ENCODE measurements around the gene P3H1.
"Not testable (repeated sequence)": the region's sequence is repeated elsewhere in the genome, so short reads cannot be mapped to it uniquely, and the experiment has no call there.

The P3H1 gene

DNA sequence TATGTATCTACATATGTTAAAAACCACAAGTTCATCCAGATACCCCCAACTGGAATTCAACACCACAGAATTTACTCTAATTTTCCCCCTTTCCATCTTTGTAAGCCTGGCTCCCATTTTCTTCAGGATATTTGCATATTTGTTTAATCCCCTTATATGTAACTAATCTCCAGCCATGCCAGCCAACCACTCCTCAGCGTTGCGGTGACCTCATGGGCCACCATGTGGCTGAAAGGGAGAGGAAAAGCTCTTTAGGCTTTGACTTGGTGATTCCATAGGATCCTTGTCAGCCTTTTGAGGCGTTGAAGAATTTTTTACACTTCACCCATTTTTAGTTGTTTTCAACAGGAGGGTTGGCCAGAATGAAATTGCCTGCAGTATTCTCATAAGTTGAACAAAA, 36.8 kb downstream of the P3H1 start:
- DNase-seq: no peak

DNA sequence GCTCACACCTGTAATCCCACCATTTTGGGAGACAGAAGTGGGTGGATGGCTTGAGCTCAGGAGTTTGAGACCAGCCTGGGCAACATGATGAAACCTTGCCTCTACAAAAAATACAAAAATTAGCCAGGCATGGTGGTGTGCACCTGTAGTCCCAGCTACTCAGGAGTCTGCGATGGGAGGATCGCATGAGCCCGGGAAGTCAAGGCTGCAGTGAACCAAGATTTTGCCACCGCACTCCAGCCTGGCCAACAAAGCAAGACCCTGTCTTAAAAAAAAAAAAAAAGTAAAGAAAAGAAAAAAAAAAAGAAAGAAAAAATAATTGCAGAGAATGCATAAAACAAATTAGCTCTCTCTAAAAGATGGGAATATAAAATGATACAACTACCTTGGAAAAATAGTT, 41.0 kb downstream of the P3H1 start:
- not testable (repeated sequence) for DNase-seq

DNA sequence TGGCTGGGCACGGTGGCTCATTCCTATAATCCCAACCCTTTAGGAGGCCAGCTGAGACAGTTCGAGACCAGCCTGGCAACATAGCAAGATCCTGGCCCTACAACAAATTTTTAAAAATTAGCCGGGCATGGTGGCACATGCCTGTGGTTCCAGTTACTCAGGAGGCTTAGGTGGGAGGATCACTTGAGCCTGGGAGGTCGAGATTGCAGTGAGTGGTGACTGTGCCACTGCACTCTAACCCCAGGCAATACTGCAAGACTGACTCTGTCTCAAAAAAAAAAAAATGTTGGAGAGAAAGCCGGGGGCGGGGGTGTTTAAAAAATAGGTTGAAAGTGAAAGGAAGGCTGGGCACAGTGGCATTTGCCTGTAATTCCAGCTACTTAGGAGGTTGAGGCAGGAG, 43.3 kb downstream of the P3H1 start:
- peak; percentile 20 for DNase-seq

- not testable (repeated sequence) for DNase-seq
Measured at GRCh38 chr1:42722403-42722802, 44.4 kb downstream of the P3H1 start.

DNA sequence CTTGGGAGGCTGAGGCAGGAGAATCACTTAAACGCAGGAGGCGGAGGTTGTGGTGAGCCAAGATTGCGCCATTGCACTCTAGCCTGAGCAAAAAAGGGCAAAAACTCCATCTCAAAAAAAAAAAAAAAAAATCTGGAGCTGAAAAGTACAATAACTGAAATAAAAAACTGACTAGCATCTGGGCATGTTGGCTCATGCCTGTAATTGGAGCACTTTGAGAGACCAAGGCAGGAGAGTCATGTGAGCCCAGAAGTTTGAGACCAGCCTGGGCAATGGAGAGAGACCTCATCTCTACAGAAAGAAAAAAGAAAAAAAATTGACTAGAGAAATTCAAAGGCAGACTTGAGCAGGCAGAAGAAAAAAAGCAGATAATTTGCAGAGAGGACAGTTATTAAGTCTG, 44.9 kb downstream of the P3H1 start:
- no peak for DNase-seq

GRCh38 chr1:42720868-42721267, 46.0 kb downstream of the P3H1 start:
- DNase-seq: no peak

GRCh38 chr1:42714441-42714840, 52.4 kb downstream of the P3H1 start:
- not testable (repeated sequence) for DNase-seq

- no peak for DNase-seq
Measured at GRCh38 chr1:42713293-42713692, 53.5 kb downstream of the P3H1 start.

- not testable (repeated sequence) for DNase-seq
Measured at GRCh38 chr1:42712808-42713207, 54.0 kb downstream of the P3H1 start.

GRCh38 chr1:42703888-42704464, 62.9 kb downstream of the P3H1 start:
- no peak for DNase-seq

GRCh38 chr1:42700006-42700405, 66.8 kb downstream of the P3H1 start:
- DNase-seq: no peak

DNA sequence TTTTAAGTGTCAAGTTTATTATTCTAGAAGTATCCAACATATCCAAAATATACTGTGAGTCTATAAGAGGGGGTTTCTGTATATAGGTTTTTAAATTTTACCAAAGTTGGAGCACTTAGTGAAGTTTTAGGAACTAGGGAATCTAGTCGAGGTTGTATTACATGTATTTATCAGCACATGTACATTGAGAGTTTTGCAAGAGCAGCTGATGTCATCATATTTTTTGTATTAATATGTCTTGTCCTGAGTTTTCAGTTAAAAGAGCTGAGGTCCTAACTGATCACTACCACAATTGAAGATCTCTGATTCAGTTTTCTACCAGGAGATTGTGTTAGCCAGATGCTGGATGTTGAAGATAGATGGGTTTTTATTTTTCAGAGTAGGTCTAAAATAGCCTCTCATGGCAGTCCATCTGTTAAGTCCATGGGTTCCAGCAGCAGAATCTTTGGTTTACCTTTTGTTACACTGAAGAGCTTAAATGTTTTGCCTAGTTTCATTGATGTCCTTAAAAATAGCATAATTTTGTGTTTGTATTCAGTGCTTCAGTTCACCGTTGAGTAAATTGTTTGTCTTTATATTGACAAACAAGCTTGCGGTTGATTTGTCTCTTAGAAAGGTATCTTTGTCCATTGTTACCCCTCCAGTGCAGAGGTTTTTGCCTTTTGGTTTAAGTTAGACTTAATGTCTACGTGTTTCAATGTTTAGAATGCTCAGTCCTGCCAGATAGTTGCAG, 68.6 kb downstream of the P3H1 start:
- DNase-seq: no peak

Measured in activated CD4-positive, alpha-beta T cell treated with anti-CD3 and anti-CD28 coated beads for 48 hours (primary cell).